Activated T-helper 2 cell treated with anti-CD3 and anti-CD28 coated beads, Interferon-gamma antibody, Interleukin-2, Interleukin-4, amounts not matched to agents 10 μg/mL and 5 μg/mL and 100 μg/mL, durations not matched to agents 14 hours and 24 hours and 36 hours (primary cell): ENCODE data around the gene CYP26B1. TPM values are rescaled to one million over a fixed set of nuclear protein-coding genes. Genes with fewer than 3 reads are reported as not detected.

Experiments used
- DNase-seq: peaks from one replicate; pipeline ENCODE4 v3.0.0; 2021; ENCODE audit warnings: low spot score
- H3K27ac Mint-ChIP-seq: one replicate; pipeline ENCODE4 v1.8.0; 2021; ENCODE audit warnings: mixed read lengths
- H3K27me3 Mint-ChIP-seq: one replicate; pipeline ENCODE4 v1.8.0; 2021; ENCODE audit warnings: low read depth, mixed read lengths
- H3K36me3 Mint-ChIP-seq: one replicate; pipeline ENCODE4 v1.8.0; 2021; ENCODE audit warnings: low read depth, mixed read lengths
- H3K4me1 Mint-ChIP-seq: one replicate; pipeline ENCODE4 v1.8.0; 2021; ENCODE audit warnings: low read depth, mixed read lengths
- H3K4me3 Mint-ChIP-seq: one replicate; pipeline ENCODE4 v1.8.0; 2021; ENCODE audit warnings: low read depth, mild to moderate bottlenecking, moderate library complexity, mixed read lengths
- H3K9me3 Mint-ChIP-seq: one replicate; pipeline ENCODE4 v1.8.0; 2021; ENCODE audit warnings: mixed read lengths
- intact Hi-C: fragments of 100-400 bp; cut with micrococcal nuclease; formaldehyde crosslinking; loops from one replicate; pipeline ENCODE4 v1.15.1; 2023
- total RNA-seq: library from RNA; stranded (reverse); gene quantifications from 2 replicates; pipeline ENCODE4 v1.2.3, GENCODE V29; 2022

Gene CYP26B1
- total RNA-seq, 1 donor from 2014 or later, result not detected

DNA sequence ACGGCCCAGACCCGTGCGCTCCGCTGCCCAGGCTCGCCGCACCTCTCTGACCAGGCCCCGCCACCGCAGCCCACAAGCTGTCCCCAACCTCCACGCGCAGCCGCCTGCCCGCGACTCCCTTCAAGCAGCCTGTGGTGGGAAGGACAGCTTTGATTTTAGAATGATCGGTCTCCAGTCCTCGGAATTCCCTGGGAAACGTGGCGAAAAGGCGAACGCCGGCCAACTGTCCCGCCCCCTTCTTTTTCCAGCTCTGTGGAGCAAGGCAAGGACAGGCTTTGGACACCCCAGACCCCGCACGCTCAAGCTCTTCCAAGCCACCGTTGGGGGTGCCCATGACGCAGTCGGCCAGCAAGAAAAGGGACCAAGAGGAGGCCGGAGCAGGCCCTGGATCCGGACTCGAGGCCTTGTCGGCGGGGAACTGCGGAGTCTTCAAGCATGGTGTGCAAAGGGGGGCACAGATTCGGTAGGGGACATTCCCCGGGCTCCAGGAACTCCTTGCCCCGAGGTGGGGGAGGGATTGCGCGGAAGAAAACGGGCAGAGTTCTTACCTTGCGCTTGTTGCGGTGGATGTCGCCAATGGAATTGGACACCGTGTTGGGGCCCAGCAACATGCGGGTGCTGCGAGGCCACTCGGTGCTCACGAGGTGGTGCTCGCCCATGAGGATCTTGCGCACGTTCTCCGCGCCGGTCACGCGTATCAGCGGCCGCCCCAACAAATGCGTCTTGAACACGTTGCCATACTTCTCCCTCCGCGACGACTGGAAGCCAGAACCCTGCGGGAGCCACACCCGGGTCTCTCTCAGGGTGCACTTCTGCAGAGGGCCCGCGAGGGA lies 4.0 kb downstream of the CYP26B1 start:
- Mint-ChIP-seq H3K4me3 (no peak overlapping the region), H3K36me3 (peaks cover 7% of the 10 kb centered on the region), H3K27me3 (peaks cover 42% of the 10 kb centered on the region), H3K27ac (no peak overlapping the region), H3K4me1 (peaks cover 3% of the 10 kb centered on the region), H3K9me3 (peaks cover 6% of the 10 kb centered on the region)
- no peak for DNase-seq
- intact Hi-C loops, result loop anchor here (2.0 kb wide), 1 partner anchor 781 kb away; no protein-coding TSS in a partner anchor

DNA sequence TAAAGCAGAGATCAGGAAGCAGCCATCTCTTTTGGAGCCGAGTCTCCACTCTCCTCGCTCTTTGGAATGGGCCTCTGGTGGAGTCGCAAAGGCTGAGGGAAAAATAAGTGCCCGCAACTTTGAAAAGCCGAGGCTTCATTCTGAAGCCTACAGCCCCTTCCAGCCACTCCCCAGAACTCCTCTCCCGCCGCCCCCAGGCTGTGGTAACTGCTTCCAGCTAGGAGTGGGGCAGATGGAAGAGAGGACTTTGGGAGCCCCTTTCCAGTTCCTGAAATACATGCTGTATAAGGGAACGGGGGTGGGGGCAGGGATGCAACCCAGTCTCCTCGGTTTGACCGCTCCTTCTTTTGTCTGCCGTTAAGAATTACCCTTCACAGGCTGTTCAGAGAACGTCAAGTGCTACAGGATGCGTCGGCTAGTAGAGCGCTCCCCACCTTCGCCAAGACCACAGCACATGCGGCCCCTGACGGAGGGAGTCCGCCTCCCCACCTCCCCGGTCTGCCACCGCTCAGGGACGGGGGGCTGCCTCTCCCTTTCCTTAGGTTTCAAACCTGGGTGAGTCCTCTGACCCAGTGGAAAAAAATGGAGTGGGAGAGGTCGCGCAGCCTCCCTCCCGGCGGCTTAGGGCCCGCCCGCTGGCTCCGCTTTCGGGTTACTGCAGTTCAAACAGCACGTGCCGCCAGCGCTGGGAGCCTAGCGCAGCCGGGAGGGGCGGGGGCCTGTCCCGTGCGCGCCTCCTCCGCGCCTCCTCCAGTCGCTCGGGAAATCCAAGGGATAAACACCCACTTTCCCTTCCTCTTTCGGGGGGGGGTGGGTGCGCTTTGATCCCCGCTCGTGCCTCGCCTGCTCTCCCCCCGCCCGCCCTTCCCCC lies 4.9 kb downstream of the CYP26B1 start:
- H3K4me3 Mint-ChIP-seq, result no peak overlapping the region

DNA sequence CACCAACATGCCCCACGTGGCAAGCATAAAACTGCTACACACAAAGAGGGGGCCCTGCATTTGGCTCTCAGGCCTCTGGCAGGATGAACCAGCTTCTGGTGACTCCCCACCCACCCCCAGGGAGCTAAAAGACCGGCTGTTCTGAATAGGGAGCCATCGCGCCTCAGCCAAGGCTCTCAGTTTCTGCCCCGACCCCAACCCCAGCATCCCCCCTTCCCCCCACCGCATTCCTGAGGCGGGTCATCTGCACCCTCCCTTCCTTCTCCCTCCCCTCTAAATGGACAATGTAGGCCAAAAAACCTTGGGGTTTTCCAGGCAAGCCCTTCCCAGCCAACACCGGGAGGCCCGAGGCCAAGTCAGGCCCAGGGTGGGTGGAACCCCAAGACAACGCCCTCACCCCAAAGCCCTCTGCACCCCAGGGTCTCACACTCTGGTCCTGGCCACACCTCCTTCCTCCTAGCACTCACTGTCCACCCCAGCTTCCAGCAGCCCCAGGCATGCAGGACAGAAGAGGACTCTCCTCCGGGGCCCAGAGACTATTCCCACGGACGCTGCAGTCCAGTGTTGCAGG lies 5.7 kb downstream of the CYP26B1 start:
- Mint-ChIP-seq H3K27ac (no peak overlapping the region), H3K4me1 (peaks cover 2% of the 10 kb centered on the region), H3K36me3 (peaks cover 5% of the 10 kb centered on the region), H3K27me3 (peaks cover 35% of the 10 kb centered on the region), H3K9me3 (peaks cover 5% of the 10 kb centered on the region), H3K4me3 (no peak overlapping the region)
- intact Hi-C loops, result no loop called here
- DNase-seq, result no peak

More for the DNA sequence above, 4.9 kb downstream of the CYP26B1 start:
- Mint-ChIP-seq H3K27me3 (peaks cover 36% of the 10 kb centered on the region), H3K9me3 (peaks cover 6% of the 10 kb centered on the region), H3K4me1 (peaks cover 2% of the 10 kb centered on the region), H3K27ac (no peak overlapping the region), H3K36me3 (peaks cover 7% of the 10 kb centered on the region)
- no peak for DNase-seq
- intact Hi-C loops, result no loop called here

DNA sequence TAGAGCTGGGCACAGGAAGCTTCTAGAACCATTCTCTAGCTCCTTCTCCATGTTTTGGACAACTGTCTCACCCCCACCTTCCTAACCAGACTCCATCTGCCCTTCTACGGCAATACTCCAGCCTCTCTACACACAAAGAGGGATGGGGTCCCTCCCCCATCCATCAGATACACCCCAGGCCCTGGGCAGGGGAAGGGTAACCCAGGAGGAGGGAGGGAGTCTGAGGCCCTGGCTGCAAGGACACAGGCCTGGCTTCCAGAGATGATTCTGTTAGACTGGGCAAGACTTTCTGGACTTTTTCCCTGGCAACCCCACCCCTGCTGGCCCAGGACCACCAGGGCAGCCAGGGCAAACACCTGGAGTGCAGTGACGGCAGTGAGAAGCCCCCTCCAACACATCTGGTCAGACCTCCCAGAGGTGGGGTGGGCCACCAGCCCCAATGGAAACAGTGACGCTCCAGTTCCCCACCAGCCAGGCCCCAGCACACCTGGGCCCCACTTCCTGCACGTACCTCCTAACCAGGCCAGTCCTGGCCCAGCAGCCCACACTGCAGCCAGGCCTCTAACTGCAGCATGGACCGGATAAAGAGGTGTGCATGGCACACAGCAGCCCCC lies 6.5 kb downstream of the CYP26B1 start:
- H3K4me1 Mint-ChIP-seq, result peaks cover 2% of the 10 kb centered on the region
- no peak overlapping the region for H3K27ac Mint-ChIP-seq
- H3K9me3 Mint-ChIP-seq, result no peaks in the 10 kb centered on the region
- DNase-seq, result no peak
- intact Hi-C loops, result no loop called here
- H3K4me3 Mint-ChIP-seq, result no peak overlapping the region
- H3K27me3 Mint-ChIP-seq, result peaks cover 26% of the 10 kb centered on the region
- H3K36me3 Mint-ChIP-seq, result no peaks in the 10 kb centered on the region

DNA sequence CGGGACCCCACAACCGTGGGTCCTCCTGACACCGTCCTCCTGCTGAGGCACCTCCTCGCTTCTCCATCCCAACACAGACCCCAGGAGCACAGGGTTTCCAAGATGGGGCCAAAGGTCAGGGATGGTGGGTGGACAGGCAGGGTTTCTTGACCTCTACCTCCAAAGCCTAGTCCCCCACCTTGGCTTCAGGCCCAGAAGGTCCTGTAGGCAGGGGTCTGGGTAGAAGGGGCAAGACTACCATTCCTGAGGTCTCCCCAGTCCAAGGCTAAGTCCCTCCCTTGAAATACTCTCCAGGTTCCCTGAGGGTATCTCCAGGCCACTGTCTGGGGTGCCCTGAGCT lies 7.1 kb downstream of the CYP26B1 start:
- Mint-ChIP-seq H3K27ac (no peak overlapping the region), H3K9me3 (no peaks in the 10 kb centered on the region), H3K4me1 (peaks cover 2% of the 10 kb centered on the region), H3K27me3 (peaks cover 22% of the 10 kb centered on the region), H3K4me3 (no peak overlapping the region), H3K36me3 (no peaks in the 10 kb centered on the region)
- intact Hi-C loops, result no loop called here
- no peak for DNase-seq

DNA sequence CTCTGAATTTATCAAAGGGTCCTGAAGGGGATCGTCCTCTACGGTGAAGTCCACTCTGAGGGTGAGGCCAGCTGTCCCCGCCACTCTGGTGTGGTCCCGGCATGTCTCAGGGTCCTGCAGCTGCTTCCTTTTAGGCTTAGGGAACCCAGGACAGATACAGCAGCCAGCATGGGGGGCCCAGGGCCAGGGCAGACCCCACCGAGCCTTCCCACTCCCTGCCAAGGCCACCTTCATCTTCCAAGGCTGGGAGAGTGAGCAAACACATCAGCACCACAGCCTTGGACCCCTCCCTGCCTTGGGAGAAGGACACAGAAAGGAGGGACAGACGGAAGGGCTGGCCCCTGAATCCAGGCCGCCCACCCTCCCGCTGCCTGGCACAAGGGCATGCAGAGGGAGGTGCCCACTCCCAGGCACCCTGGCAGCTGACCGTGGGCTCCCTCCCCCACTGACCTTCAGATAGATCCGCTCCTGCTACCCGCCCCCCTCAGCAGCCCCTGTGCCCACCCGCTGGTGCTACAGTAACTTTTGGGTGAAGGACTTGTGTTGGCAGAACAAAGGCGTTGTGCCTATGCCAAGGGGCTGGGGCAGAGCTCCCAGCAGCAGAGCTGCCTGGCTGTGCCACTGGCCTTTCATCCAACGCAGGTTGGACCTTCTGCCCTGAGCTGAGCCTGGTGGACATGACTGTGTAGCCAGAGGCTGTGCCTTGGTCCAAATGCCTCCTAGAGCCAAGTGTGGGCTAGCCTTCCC lies 7.6 kb downstream of the CYP26B1 start:
- peaks cover 18% of the 10 kb centered on the region for H3K27me3 Mint-ChIP-seq
- H3K36me3 Mint-ChIP-seq, result no peaks in the 10 kb centered on the region
- DNase-seq, result no peak
- H3K4me1 Mint-ChIP-seq, result no peaks in the 10 kb centered on the region
- no peak overlapping the region for H3K27ac Mint-ChIP-seq
- no peak overlapping the region for H3K4me3 Mint-ChIP-seq
- intact Hi-C loops, result no loop called here
- no peaks in the 10 kb centered on the region for H3K9me3 Mint-ChIP-seq

DNA sequence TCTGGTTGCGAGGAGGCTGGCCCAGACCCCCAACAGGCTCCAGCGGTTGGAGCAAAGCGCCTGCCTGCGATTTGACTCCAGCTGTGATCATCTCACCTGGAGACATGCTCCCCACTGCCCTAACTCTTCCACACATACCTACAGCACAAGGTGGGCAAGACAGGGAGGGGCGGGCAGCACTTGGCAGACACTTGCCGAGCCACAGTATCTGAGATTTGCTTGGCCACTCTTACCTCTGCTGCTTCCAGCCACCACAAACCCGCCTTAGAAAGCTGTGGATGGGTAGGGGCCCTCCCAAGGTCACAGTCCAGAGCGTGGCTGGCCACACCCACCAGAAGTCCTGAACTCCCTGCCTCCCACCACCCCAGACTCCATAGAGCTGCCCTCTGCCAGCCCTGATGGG lies 8.2 kb downstream of the CYP26B1 start:
- intact Hi-C loops, result no loop called here
- DNase-seq, result no peak
- Mint-ChIP-seq H3K4me1 (no peaks in the 10 kb centered on the region), H3K9me3 (no peaks in the 10 kb centered on the region), H3K4me3 (no peak overlapping the region), H3K27me3 (peaks cover 17% of the 10 kb centered on the region), H3K27ac (no peak overlapping the region), H3K36me3 (no peaks in the 10 kb centered on the region)

DNA sequence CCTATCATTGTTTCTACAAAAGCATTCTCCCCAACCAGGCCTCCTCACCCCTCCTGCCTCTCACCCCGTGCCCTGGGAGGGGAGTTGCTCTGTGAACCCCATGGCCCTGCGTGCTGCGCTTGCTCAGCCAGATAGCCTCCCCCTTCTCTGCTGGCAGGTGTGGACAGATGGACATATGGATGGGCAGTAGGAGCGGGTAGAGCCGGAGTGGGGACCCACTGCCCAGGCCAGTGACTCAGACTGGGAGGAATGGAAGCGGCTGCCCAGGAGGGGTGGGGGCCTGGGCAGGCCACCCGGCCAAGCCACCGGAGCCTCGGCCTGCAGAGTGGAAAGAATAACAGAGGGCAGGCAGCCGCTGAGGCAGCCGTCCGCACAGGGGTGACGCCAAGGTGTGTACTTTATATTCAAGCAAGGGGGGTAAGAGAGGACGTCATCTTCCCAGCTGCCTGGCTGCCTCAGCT lies 8.7 kb downstream of the CYP26B1 start:
- intact Hi-C loops, result no loop called here

DNA sequence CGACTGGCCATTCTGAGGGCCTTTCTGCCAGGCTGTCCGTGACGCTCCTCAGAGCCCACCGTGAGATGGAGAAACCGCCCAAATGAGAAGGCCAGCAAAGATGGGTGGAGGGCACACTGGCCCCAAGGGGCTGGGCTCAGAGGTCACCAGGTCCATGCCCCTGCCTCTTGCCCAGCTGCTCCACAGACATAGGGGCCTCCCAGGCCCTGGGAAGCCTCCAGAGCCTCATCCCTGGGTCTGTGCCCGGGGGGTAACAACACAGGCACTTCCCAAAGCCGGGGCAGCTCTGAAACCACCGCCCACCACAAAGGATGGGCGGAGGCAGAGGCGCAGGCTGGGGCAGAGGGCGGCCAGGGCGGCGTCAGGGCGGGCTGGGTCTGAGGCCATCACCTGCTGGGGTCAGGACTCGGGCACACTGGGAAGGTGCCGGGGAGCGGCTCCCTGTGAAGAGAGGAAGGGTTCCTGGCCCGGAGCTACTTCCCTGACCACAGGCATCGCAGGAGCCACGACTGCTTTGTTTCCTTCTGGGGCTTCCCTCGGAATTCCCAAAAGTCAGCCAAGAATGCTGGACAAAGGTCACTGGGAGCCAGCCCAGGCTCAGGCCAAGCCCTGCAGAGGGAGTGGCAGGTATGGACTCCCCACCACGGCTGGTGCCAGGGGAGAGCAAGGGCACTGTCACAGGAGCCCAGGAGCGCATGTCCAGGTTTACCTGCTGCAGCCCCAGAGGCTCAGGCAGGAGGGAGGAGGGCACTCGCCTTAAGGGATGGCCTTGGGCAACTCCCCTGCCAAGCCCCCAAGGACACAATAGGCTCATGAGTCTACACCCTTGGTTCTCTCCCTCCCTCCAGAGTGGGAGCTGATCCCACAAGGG lies 9.4 kb downstream of the CYP26B1 start:
- intact Hi-C loops, result no loop called here
- no peak for DNase-seq

More for the DNA sequence above, 8.7 kb downstream of the CYP26B1 start:
- Mint-ChIP-seq H3K27ac (no peak overlapping the region), H3K4me1 (no peaks in the 10 kb centered on the region), H3K9me3 (no peaks in the 10 kb centered on the region), H3K36me3 (no peaks in the 10 kb centered on the region), H3K4me3 (no peak overlapping the region), H3K27me3 (peaks cover 15% of the 10 kb centered on the region)
- no peak for DNase-seq

DNA sequence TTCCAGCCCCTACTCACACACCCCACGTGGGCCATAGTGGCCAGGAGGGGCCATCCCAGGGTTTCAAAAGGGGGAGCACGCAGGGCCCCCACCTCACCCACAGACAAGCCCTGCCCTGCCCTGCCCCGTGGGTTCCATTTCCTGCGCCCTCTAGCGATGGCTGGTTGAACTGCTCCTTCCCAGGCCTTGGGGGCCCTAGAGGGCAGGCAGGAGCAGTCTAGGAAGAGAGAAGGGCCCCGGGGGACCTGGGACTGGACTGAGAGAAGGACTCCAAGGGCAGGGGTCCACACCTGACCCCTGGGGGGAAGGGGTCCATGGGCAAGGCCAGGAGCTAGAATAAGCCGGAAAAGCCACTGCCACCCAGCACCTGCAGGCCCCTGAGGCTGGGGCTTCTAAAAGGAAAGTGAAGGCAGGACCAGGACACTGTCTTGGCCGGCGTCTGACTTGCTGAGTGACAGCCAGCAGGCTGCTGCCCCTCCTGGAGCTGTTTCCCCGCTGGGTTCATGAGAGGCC lies 10.1 kb downstream of the CYP26B1 start:
- H3K9me3 Mint-ChIP-seq, result no peaks in the 10 kb centered on the region
- no peak overlapping the region for H3K4me3 Mint-ChIP-seq
- intact Hi-C loops, result no loop called here
- peaks cover 4% of the 10 kb centered on the region for H3K27me3 Mint-ChIP-seq
- no peak overlapping the region for H3K27ac Mint-ChIP-seq
- no peaks in the 10 kb centered on the region for H3K36me3 Mint-ChIP-seq
- peak; percentile 42 for DNase-seq
- H3K4me1 Mint-ChIP-seq, result no peaks in the 10 kb centered on the region

More for the DNA sequence above, 9.4 kb downstream of the CYP26B1 start:
- Mint-ChIP-seq H3K27me3 (peaks cover 8% of the 10 kb centered on the region), H3K4me1 (no peaks in the 10 kb centered on the region), H3K27ac (no peak overlapping the region), H3K9me3 (no peaks in the 10 kb centered on the region), H3K36me3 (no peaks in the 10 kb centered on the region), H3K4me3 (no peak overlapping the region)

DNA sequence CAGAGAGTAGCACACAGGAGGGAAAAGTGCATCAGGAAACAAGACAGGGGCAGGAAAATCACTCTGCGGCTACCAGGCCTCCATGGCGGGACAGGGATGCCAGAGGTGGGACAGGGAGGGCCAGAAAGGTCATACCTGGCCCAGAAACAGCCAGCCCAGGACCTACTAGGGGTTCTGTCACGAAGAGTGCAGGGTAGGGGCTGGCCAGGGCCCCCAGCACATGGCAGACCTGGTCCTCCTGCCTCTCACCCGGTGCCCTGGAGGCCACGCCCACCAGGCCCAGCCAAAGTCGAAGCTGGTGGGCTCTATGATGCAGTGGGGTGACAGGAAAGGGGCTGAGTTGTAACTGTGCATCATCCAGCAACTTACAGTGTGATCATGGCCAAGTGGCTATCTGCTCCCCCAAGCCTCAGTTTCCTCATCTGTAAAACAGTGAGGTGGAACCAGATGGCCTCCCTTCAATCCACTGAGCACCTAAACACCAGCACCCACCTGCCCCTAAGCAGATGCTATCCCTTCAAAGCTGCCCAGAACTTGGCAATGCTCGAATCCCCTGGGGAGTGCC lies 10.6 kb downstream of the CYP26B1 start:
- Mint-ChIP-seq H3K36me3 (no peaks in the 10 kb centered on the region), H3K27me3 (no peaks in the 10 kb centered on the region), H3K9me3 (no peaks in the 10 kb centered on the region), H3K4me3 (no peak overlapping the region), H3K27ac (no peak overlapping the region), H3K4me1 (no peaks in the 10 kb centered on the region)
- no peak for DNase-seq
- intact Hi-C loops, result no loop called here
